CD8-positive, alpha-beta memory T cell (primary cell): Measurements from ENCODE around the gene ARMC5. TPM values are rescaled to one million over a fixed set of nuclear protein-coding genes. Genes with fewer than 3 reads are reported as not detected.
A peak's percentile ranks its signal among the peaks of the same experiment; 100 is the strongest.
"Not testable (repeated sequence)": the region's sequence is repeated elsewhere in the genome, so short reads cannot be mapped to it uniquely, and the experiment has no call there.

ENCODE experiments used
- CTCF ChIA-PET: fragments of 350-600 bp; sonication (Branson Sonifier 250); formaldehyde crosslinking; loops from one replicate; lab custom pipeline; 2021; ENCODE audit warnings: antibody characterized with exemption; lab: Charles Lee
- POLR2A ChIA-PET: fragments of 350-600 bp; sonication (Branson Sonifier 250); formaldehyde crosslinking; loops from one replicate; lab custom pipeline; 2021; ENCODE audit warnings: antibody characterized with exemption; lab: Charles Lee
- DNase-seq, 5 donors: peaks; one replicate each; pipeline versions ENCODE4 v3.0.0 to v3.0.0-alpha.2; 2020 to 2022; ENCODE audit warnings: mixed read lengths in 1 of 5
- H3K27ac ChIP-seq: one replicate; pipeline ENCODE4 v1.7.0; 2013; ENCODE audit warnings: low read depth, mild to moderate bottlenecking, low read length, moderate library complexity
- H3K27me3 ChIP-seq: 2 replicates; pipeline ENCODE4 v1.7.0; 2013; ENCODE audit warnings: low read length, mild to moderate bottlenecking; ENCODE audit not compliant: insufficient read depth, poor library complexity, severe bottlenecking
- H3K36me3 ChIP-seq: 2 replicates; pipeline ENCODE4 v1.7.0; 2013; ENCODE audit warnings: mild to moderate bottlenecking, low read length, moderate library complexity; ENCODE audit not compliant: insufficient read depth
- H3K4me1 ChIP-seq: 2 replicates; pipeline ENCODE4 v1.7.0; 2013; ENCODE audit warnings: mild to moderate bottlenecking, low read length, moderate library complexity; ENCODE audit not compliant: insufficient read depth
- H3K4me3 ChIP-seq: 2 replicates; pipeline ENCODE4 v1.7.0; 2013; ENCODE audit warnings: mild to moderate bottlenecking, low read length
- H3K9me3 ChIP-seq: 2 replicates; pipeline ENCODE4 v1.7.0; 2013; ENCODE audit warnings: mild to moderate bottlenecking, low read length
- H3K27ac Mint-ChIP-seq, 8 donors: one replicate each; pipeline ENCODE4 v1.8.0; 2020 to 2021; ENCODE audit warnings: mixed read lengths in 8 of 8, mild to moderate bottlenecking in 6 of 8, inconsistent platforms in 3 of 8, moderate library complexity in 3 of 8
- H3K27me3 Mint-ChIP-seq, 2 donors: one replicate each; pipeline ENCODE4 v1.8.0; 2020 to 2021; ENCODE audit warnings: mixed read lengths in 2 of 2, mild to moderate bottlenecking in 1 of 2, moderate library complexity in 1 of 2
- H3K36me3 Mint-ChIP-seq, 3 donors: one replicate each; pipeline ENCODE4 v1.8.0; 2020 to 2021; ENCODE audit warnings: mixed read lengths in 3 of 3, inconsistent platforms in 1 of 3, mild to moderate bottlenecking in 1 of 3
- H3K4me1 Mint-ChIP-seq, 3 donors: one replicate each; pipeline ENCODE4 v1.8.0; 2020 to 2021; ENCODE audit warnings: mixed read lengths in 3 of 3, inconsistent platforms in 1 of 3, mild to moderate bottlenecking in 1 of 3
- H3K4me3 Mint-ChIP-seq, 7 donors: one replicate each; pipeline ENCODE4 v1.8.0; 2020 to 2021; ENCODE audit warnings: mixed read lengths in 7 of 7, mild to moderate bottlenecking in 6 of 7, moderate library complexity in 4 of 7, inconsistent platforms in 2 of 7
- H3K9me3 Mint-ChIP-seq, 5 donors: one replicate each; pipeline ENCODE4 v1.8.0; 2020 to 2022; ENCODE audit warnings: mixed read lengths in 5 of 5, mild to moderate bottlenecking in 3 of 5, moderate library complexity in 2 of 5, inconsistent platforms in 1 of 5
- polyA plus RNA-seq: library from polyadenylated mRNA; unstranded; fragments of 300-500 nt; fragmentation: Illumina TruSeq; gene quantifications from one replicate; pipeline ENCODE4 v1.2.3, GENCODE V29; 2021
- total RNA-seq, 2 experiments: library from RNA; stranded (reverse); gene quantifications; one replicate each; pipeline ENCODE4 v1.2.3, GENCODE V29; 2021

ARMC5 gene
- total and polyA plus RNA-seq, 3 experiments from 2014 or later: 9.8 to 15.9 (median 14.3) TPM

- H3K4me1 ChIP-seq: peaks cover 14% of the 10 kb centered on the region
- H3K4me1 Mint-ChIP-seq: peaks cover 0 to 17% (median 13%) of the 10 kb centered on the region in 3 donors
- H3K36me3 ChIP-seq, H3K36me3 Mint-ChIP-seq, H3K9me3 ChIP-seq, H3K4me3 ChIP-seq, H3K4me3 Mint-ChIP-seq, H3K27ac Mint-ChIP-seq, CTCF ChIA-PET, DNase-seq, POLR2A ChIA-PET, H3K9me3 Mint-ChIP-seq, H3K27me3 ChIP-seq, H3K27ac ChIP-seq, H3K27me3 Mint-ChIP-seq: not testable (repeated sequence)
Observed at GRCh38 chr16:31484048-31484447, 24.7 kb downstream of the ARMC5 start.

DNA sequence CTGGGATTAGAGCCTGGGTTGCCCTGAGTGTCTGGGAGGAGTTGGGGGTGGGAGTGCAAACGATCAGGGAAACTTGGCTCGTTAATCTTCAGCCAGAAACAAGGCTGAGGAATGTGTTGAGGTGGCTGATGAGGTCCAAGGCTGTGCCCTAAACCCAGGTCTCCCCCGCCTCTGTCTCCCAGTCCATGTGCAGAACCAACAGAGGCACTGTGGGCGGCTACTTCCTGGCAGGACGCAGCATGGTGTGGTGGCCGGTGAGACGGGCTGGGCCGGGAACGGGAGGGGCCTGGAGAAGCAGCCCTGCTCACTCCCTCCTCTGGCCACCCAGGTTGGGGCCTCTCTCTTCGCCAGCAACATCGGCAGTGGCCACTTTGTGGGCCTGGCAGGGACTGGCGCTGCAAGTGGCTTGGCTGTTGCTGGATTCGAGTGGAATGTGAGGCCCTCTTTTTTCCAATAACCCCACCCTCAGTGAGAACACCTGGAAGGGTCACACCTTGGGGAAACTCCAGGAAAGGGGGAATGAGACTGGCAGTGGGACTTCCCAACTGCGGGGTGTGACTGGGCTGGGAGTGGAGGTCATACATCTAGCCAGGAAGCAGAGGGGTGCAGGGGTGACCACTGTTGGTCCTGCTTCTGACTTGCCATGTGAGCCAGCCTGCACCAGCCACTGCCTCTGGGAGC lies 25.3 kb downstream of the ARMC5 start:
- CTCF ChIA-PET: interaction anchor here (0.9 kb wide), 1 partner anchor 24 kb away, joined by 6 read pairs; no protein-coding TSS in a partner anchor

DNA sequence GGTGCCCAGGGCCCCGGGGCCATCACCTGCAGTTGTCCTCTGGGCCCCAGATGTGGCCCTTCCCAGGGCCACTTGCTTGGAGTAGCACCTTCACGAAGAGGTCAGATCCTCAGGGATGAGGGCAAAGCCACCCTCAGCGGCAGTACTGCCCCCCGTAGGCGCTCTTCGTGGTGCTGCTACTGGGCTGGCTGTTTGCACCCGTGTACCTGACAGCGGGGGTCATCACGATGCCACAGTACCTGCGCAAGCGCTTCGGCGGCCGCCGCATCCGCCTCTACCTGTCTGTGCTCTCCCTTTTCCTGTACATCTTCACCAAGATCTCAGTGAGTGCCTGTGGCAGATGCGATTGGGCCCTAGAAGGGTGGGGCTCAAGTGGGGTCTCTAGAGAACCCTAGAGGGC lies 26.3 kb downstream of the ARMC5 start:
- Mint-ChIP-seq H3K4me1 (peaks cover 4 to 17% (median 13%) of the 10 kb centered on the region in 3 donors), H3K27me3 (peaks cover 0 to 2% of the 10 kb centered on the region in 2 donors), H3K9me3 (no peaks in the 10 kb centered on the region), H3K27ac (no peak overlapping the region), H3K4me3 (peak overlapping the region in 3 of 7 donors; percentile 53 to 84 (median 76)), H3K36me3 (peaks cover 0 to 3% (median 2%) of the 10 kb centered on the region in 3 donors)
- Histone ChIP-seq H3K27ac (no peak overlapping the region), H3K4me1 (peaks cover 14% of the 10 kb centered on the region), H3K9me3 (no peaks in the 10 kb centered on the region), H3K4me3 (no peak overlapping the region), H3K36me3 (no peaks in the 10 kb centered on the region), H3K27me3 (no peaks in the 10 kb centered on the region)
- no peak for DNase-seq
- ChIA-PET CTCF (interaction anchor here (0.9 kb wide), 1 partner anchor 25 kb away, joined by 6 read pairs; no protein-coding TSS in a partner anchor), POLR2A (no interaction called here)

More for the DNA sequence above, 25.3 kb downstream of the ARMC5 start:
- Histone ChIP-seq H3K36me3 (no peaks in the 10 kb centered on the region), H3K9me3 (no peaks in the 10 kb centered on the region), H3K27ac (no peak overlapping the region), H3K4me3 (no peak overlapping the region), H3K27me3 (no peaks in the 10 kb centered on the region), H3K4me1 (peaks cover 14% of the 10 kb centered on the region)
- no peaks in the 10 kb centered on the region for H3K9me3 Mint-ChIP-seq
- POLR2A ChIA-PET: no interaction called here
- H3K36me3 Mint-ChIP-seq: peaks cover 0 to 2% (median 2%) of the 10 kb centered on the region in 3 donors
- H3K4me1 Mint-ChIP-seq: peaks cover 2 to 17% (median 13%) of the 10 kb centered on the region in 3 donors
- no peak overlapping the region for H3K27ac Mint-ChIP-seq
- peak overlapping the region in 2 of 7 donors; percentile 37 to 50 for H3K4me3 Mint-ChIP-seq
- DNase-seq: no peak
- H3K27me3 Mint-ChIP-seq: peaks cover 0 to 2% of the 10 kb centered on the region in 2 donors

DNA sequence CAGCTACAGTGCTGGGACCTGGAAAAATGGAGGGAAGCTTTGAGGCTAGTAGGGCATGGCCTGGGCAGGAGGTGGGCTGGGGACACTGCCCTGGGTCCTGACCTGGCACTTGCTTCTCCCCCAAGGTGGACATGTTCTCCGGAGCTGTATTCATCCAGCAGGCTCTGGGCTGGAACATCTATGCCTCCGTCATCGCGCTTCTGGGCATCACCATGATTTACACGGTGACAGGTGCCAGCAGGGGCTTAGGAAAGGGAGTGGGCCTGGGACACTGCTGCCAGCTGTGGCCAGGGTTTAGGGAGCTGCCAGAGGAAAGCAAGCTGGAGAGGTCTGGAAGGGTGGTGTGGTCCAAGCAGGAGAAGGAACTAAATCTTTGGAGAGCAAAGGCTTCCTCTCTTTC lies 26.7 kb downstream of the ARMC5 start:
- H3K4me1 Mint-ChIP-seq: peaks cover 4 to 17% (median 13%) of the 10 kb centered on the region in 3 donors
- H3K36me3 Mint-ChIP-seq: peaks cover 0 to 5% (median 4%) of the 10 kb centered on the region in 3 donors
- CTCF ChIA-PET: interaction anchor here (2.9 kb wide), 1 partner anchor 26 kb away, joined by 10 read pairs; no protein-coding TSS in a partner anchor
- no peaks in the 10 kb centered on the region for H3K27me3 ChIP-seq
- H3K9me3 ChIP-seq: no peaks in the 10 kb centered on the region
- peak overlapping the region in 2 of 8 donors; percentile 48 to 85 for H3K27ac Mint-ChIP-seq
- H3K27me3 Mint-ChIP-seq: peaks cover 0 to 2% of the 10 kb centered on the region in 2 donors
- H3K27ac ChIP-seq: no peak overlapping the region
- H3K9me3 Mint-ChIP-seq: no peaks in the 10 kb centered on the region
- POLR2A ChIA-PET: no interaction called here
- no peak overlapping the region for H3K4me3 ChIP-seq
- peak overlapping the region; percentile 43 to 93 (median 84) for H3K4me3 Mint-ChIP-seq
- peaks cover 14% of the 10 kb centered on the region for H3K4me1 ChIP-seq
- no peak for DNase-seq
- no peaks in the 10 kb centered on the region for H3K36me3 ChIP-seq

- Mint-ChIP-seq H3K36me3 (peaks cover 0 to 9% (median 4%) of the 10 kb centered on the region in 3 donors), H3K27ac (peak overlapping the region in 7 of 8 donors; percentile 47 to 95 (median 84)), H3K9me3 (no peaks in the 10 kb centered on the region), H3K4me3 (peak overlapping the region; percentile 90 to 93 (median 91)), H3K27me3 (no peaks in the 10 kb centered on the region), H3K4me1 (peaks cover 4 to 17% (median 13%) of the 10 kb centered on the region in 3 donors)
- DNase-seq: no peak
- no peaks in the 10 kb centered on the region for H3K27me3 ChIP-seq
- H3K36me3 ChIP-seq: no peaks in the 10 kb centered on the region
- ChIA-PET POLR2A (interaction anchor here (1.1 to 2.8 kb wide), 4 partner anchors 9 to 28 kb away, joined by 3 to 16 read pairs (median 8); partner anchors contain the start of genes ARMC5 and RUSF1), CTCF (interaction anchor here (0.8 to 2.9 kb wide), 3 partner anchors 9 to 27 kb away, joined by 3 to 10 read pairs (median 5); no protein-coding TSS in a partner anchor)
- H3K4me3 ChIP-seq: peak overlapping the region; percentile 87
- peak overlapping the region; percentile 24 for H3K27ac ChIP-seq
- no peaks in the 10 kb centered on the region for H3K9me3 ChIP-seq
- peaks cover 14% of the 10 kb centered on the region for H3K4me1 ChIP-seq
Observed at GRCh38 chr16:31487071-31487719, 27.9 kb downstream of the ARMC5 start.

DNA sequence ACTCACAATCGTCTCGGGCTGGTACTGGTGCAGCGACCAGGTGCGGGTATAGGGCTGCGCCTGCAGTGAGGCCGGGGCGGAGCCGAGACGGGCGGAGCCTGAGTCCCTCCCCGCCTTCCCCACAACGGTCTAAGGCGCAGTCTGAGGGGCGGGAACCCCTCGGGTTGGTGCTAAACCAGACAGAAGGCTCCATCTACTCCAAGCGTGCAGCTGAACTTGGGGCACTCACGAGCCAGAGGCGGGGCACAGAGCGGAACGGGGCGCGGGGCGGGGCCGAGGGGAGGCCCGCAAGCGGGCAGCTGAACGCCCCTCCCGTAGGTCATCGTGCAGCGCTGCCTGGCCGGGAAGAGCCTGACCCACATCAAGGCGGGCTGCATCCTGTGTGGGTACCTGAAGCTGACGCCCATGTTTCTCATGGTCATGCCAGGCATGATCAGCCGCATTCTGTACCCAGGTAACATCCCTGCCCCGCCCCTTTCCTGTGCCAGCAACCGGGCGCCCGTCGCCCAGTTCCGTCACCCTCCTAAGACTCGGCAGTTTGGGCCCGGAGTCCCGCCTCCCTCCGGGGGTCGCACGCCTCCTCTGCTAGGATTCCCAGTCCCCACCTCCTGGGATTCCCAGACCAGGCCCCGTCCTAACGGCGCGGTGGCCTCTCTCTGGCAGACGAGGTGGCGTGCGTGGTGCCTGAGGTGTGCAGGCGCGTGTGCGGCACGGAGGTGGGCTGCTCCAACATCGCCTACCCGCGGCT lies 28.6 kb downstream of the ARMC5 start:
- Mint-ChIP-seq H3K9me3 (no peaks in the 10 kb centered on the region), H3K36me3 (peaks cover 0 to 16% (median 5%) of the 10 kb centered on the region in 3 donors), H3K27me3 (no peaks in the 10 kb centered on the region), H3K4me1 (peaks cover 4 to 17% (median 13%) of the 10 kb centered on the region in 3 donors), H3K4me3 (peak overlapping the region; percentile 90 to 93 (median 91)), H3K27ac (peak overlapping the region; percentile 64 to 95 (median 84))
- Histone ChIP-seq H3K36me3 (peaks cover 5% of the 10 kb centered on the region), H3K4me3 (peak overlapping the region; percentile 87), H3K9me3 (no peaks in the 10 kb centered on the region), H3K27ac (peak overlapping the region; percentile 24), H3K4me1 (peaks cover 14% of the 10 kb centered on the region), H3K27me3 (no peaks in the 10 kb centered on the region)
- peak; percentile 70 to 83 (median 78) for DNase-seq
- ChIA-PET POLR2A (interaction anchor here (0.6 to 2.8 kb wide), 7 partner anchors 10 to 386 kb away, joined by 3 to 16 read pairs (median 5); partner anchors contain the start of genes ARMC5, RUSF1 and ZNF267), CTCF (interaction anchor here (0.8 to 2.9 kb wide), 3 partner anchors 9 to 27 kb away, joined by 3 to 10 read pairs (median 5); no protein-coding TSS in a partner anchor)
